HG02840 (cell line): ENCODE data around the gene DMBX1.

Experiments
- ATAC-seq: cut with Tn5 transposase; IDR thresholded peaks from one replicate; pipeline ENCODE4 v1.9.1; 2021; ENCODE audit warnings: mild to moderate bottlenecking, moderate library complexity, moderate number of reproducible peaks; ENCODE audit not compliant: unreplicated experiment, low FRiP score

The DMBX1 gene

DNA sequence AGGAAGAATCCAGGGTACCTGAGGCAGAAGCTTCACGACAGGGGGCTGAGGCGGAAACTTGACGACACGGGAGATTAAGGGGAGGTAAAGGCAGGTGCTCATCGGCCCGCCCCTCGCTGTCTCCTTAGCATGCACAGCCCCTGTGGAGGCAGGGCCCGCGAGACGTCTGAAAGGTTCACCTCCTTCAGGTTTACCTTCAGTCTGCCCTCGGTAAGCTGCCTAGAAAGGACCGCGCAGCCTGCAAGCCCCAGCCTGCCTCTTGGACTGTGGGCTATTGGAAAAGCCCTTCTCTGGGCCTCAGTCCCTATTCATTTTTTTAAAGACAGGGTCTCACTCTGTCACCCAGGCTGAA lies 33.3 kb downstream of the DMBX1 start:
- no peak for ATAC-seq

DNA sequence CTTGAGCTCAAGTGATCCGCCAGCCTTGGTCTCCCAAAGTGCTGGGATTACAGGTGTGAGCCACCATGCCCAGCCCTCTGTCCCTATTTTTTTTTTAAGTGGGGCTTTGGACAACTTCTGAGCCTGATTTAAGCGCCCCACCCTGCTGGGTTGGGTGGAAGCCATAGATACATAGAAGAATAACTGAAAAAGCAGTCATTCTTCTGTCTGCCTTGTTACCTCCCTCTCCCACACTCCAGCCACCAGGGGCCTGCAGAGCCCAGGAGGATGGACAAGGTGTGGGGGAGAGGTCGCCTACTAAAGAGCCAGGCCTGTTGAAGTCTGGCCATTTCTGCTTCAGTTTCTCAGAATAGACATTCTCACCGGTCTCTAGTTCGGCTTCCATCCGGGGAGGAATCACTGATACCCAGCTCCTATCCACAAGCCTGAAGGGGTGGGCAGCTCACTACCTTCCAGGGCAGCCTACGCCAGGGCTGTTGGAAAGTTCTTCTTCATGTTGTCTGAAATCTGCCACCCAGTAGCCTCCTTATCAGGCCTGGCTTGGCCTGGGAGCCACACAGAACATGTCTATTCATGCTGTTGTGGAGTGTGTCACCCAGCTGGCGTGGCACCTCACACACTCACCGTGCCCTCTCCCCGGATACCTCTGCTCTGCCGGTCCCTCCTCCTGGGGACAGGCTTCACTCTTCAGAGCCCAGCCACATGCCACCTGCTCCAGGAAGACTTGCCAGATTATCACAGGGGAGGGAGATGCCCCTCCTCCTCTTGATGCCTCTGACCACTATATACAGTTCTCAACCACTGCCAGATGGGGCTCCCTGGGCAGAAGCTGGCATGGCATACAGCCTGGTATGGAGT lies 34.1 kb downstream of the DMBX1 start:
- no peak for ATAC-seq

DNA sequence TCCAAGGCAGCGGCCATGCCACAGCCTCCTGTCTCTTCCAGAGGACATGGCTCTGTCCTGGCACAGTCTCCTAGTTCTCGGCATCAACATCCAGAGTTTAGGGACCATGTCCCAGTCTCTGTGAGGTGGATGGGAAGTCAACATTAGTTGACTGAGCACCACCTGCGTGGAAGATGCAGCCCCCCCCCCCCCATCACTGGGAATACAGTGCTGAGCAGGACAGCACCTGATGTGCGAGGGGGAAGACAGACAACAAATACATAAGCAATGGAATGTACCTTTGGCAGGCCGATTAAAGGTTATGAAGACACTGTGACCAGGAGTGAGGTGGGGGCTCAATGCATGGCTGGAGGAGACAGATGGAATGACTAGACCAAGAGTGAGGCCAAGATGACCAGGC lies 35.2 kb downstream of the DMBX1 start:
- ATAC-seq: no peak

DNA sequence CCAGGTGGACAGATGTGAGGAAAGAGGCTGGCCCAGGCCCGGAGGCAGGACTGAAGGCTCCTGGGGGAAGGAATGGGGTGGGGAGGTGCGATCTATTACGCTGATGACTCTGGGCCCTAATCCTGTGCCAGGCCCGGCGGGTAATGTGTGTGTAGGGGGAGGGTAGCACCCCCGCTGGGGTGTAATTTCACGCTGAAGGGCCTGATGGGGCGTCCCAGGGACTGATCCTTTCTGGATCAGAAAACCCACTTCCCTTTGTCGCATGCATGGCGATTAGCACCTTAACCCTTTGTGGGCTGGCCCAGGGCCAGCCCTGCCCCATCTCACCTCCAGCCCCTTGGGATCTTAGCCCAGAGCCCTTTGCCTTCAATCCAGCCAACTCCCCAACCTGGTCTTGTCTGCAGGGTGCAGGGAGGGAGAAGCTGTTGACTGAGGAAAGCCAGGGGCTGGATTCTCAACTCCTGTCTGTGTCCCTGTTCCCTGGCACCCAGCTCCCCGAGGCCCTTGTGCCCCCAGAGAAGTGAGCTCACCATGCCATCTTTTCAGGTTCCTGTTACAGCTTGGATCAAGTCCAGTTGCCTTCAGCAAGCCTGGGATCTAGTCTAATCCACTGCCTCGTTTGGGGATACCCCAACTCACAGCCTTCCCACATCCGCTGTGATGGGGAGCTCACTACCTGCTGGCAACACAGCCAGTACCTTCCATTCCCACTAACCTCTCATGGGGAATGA lies 35.8 kb downstream of the DMBX1 start:
- ATAC-seq: no peak

DNA sequence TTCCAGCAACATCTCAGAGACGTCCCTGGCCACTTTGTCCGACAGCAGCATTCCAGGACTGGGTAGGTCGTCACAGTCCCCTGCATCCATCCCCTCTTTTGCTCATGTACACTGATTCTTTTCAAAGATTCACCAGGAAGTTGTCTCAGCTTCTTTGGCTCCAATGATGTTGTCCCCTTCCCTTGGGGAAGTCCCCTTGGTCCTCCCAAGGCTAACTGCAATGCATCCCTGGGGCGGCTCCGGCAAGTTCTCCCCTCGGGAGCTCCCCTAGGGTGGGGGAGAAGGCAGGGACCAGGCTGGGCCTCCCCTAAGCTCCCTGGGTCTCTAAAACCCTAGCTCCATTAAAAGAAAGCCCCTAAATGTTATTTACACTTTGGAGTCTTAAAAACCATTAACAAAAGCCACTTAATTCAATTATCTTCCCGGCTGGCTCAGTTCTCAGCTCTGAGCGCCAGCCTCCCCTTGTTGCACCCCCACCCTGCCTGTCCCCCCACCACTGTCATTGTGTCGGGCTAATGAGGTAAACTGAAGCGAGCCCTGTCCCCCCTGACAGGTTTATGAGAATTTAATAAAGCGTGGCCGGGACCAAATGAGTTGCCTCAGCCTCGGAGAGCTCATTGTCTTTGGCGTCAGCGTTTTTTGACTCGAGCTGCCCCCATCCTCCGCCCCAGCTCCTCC lies 36.5 kb downstream of the DMBX1 start:
- ATAC-seq: no peak

DNA sequence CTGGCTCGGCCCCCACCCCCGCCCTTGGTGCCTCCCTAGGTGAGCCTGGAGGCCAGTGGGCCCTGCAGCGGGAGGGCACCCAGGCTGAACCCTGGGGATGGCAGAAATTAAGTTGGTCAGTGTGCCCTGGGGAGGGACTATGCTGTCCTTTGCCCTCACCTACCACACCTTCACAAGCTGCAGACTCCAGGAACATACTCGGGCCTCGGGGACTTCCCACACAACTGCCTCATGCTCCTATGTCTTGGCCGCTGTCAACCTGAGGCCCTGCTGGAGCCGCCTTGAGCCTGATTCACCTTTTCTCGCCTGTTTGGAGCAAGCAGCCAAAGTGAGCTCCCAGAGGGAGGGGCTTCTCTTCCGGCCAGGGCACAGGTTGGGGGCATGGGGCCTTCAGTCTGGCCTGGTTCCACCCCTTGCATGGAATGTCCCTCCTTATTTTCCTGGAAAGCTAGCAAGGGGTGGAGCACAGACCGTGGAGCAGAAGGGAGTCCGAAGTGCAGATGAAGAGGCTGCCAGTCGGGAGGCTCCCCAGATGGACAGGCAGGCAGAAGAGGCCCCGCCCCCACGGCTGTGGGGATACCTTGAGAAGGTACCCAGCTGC lies 37.2 kb downstream of the DMBX1 start:
- no peak for ATAC-seq

DNA sequence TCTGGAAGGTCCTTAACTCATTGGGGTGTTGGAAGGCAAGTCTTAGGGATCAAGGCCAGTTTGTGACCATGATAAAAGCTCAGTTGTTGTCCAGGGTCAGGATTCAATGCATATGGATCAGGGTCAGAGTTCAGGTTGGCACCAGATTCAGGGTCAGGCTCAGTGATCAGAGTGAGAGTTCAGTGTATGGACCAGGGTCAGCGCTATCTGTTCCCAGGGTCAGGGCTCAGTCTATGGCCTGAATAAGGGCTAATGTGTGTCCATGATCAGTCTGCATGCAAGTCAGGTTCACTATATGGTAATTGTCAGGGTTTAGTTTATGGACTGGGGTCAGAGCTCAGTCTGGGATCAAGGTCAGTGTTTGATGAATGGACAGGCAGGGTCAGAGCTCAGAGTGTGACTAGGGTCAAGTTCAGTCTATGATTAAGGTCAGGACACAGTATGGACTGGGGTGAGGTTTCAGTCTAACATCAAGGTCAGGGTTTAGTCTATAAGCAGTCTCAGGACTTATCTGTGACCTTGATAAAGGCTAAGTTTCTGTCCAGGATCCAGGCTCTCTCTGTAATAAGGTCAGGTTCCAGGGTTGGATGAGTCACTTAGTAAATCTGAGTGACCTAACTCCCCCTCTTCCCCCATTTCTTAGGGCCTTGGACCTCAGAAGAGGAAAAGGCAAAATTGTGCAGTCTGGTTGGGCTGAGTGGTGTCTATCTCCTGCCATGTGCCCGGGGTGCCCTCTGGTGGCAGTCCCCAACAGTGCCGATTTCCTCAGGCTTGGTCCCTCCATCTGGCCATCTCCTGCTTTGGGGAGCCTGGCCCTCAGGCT lies 38.0 kb downstream of the DMBX1 start:
- ATAC-seq: no peak

DNA sequence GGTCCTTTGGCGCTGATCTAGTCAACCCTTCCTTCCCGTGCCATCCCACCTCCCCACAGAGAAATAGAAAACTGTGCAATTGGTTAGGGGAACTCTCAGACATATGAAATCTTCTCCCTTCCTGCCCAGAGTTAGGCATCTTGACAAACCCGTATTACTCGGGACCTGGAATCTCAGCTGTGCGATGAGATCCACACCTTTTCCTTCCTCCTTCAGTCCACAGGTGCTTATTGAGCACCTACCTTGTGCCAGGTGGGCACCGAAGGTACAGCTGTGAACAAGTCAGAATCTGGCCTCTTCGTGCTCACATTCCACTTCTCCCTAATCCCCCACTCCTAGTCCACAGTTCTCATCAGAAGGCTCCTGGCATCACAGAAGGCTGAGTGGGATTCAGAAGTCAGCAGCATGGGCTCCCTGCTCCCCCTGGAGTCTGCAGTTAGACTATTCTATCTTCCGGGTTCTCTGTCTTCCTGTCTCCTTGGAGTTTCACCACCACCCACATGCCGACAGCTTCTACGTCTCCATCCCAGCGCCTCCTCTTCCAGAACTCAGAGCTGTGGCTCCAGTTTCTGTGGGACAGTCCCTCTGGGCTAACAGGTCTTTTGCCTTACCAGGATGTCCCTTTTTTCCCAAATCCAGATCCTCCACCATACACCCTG lies 38.8 kb downstream of the DMBX1 start:
- ATAC-seq: no peak

DNA sequence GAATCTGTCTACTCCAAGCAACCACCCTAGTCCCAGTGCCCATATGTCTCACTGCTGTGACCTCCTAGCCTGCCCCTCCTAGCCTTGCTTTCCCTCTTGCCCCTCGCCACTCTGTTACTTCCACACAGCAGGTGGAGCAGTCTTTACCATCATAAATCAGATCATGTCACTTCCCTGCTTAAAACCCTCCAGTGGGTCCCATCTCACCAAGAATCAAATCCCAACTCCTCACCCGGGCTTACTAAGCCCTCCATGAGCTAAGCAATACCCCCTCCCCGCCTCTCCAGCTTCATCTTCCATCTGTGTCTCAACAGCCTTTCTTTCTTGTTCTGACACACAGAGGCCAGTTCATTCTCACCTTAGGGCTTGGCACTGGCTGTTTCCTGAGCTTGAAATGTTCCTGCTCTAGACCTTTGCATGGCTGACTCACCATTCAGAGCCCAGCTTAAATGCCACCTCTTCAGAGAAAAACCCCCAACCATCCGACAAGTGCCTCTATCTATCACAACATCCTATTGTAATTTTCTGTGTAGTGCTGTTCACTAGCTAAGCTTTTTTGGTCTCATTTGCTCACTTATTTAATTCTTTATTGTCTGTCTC lies 39.5 kb downstream of the DMBX1 start:
- no peak for ATAC-seq

DNA sequence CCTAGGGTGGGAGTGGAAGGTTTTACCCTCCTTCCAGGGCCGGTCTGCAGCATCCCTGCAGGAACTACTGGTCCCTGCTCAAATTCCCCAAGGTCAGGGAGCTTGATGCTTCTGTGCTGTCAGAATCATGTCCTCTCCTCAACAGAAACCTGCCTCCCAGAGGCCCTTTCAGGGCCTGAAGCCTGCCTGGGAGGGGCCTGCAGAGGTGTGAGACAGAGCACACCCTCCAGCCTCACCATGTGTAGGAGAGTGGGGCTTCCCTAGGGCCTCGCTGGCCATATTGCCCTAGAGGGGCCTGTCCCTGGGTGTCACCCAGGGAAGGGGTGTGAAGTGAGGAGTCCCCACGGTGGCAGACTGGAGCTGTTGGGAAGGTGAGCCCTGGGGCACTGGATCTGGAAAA lies 40.7 kb downstream of the DMBX1 start:
- no peak for ATAC-seq

DNA sequence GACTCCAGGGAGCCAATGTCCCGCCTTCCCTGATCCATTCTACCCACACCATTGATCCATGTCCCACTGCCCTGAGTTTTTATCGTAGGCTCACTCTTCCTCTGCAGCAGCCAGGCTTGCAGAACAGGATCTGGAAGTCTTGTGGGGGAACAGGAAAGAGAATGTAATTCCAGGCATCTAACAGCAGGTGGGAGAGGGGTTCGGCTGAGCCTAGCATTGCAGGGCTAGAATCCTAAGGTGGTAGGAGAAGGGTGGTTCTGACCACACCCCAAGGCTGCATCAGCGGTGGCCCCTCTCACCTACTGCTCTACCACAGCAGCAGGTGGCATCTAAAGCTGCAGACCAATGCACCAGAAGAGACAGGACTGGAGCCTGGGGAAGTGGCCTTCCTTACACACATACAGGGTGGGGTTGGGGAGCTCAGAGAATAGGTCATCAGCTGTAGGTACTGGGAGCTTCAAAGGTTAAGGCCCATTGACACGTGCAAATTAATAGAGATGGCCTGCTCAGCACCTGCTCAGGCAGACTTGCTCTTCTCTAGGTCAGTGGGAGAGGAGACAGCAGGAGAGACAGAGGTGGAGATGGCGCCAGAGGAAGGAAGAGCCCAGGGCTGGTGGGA lies 41.3 kb downstream of the DMBX1 start:
- ATAC-seq: no peak

DNA sequence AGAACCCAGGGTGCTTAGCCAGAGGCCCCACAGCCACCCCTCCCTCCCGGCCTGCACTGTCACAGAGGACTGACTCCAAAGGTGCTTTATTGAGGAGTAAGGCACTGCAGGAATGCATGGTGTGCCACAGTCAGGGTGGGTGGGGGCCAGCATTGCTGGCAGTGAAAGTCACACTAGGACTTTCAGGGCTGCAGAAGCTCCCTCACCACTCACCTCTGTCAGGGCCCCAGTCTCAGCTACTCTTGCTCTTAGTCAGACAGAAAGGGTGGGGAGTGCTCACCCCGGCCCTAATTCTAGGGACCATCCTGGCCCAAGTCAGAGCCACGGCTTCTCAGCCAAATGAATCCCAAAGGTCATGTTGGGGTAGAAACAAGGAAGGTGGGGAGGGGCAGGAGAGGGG lies 42.5 kb downstream of the DMBX1 start:
- no peak for ATAC-seq

DNA sequence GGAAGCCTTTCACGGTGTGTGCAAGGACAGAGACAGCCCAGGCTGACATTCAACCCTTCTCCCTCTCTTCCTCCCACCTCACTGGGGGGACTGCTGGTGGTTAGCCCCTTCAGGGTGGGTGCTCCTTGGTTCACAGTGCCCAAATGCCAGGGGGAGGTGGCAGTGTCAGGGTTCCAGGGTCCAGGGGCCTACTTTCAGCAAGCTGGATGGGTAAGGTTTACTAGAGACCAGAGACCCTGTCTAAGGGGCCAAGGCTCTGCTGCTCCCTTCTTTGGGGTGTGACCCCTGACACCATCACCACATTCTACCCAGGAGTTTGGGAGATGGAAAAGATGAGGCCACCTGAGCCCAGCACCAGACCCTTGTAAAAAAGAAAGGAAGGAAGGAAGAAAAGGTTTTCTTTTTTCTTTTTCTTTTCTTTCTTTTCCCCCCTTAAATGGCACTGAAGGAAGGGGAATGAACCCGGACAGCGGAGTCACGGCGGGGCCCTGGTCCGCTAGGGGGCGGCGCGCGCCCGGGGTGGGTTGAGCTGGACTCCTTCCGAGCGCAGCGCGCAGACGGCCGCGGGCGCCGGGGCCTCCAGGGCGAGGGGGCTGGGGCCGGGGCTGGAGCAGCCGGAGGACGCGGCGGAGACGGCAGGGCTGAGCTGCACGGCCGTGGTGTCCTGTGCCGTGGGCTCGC lies 43.0 kb downstream of the DMBX1 start:
- no peak for ATAC-seq

DNA sequence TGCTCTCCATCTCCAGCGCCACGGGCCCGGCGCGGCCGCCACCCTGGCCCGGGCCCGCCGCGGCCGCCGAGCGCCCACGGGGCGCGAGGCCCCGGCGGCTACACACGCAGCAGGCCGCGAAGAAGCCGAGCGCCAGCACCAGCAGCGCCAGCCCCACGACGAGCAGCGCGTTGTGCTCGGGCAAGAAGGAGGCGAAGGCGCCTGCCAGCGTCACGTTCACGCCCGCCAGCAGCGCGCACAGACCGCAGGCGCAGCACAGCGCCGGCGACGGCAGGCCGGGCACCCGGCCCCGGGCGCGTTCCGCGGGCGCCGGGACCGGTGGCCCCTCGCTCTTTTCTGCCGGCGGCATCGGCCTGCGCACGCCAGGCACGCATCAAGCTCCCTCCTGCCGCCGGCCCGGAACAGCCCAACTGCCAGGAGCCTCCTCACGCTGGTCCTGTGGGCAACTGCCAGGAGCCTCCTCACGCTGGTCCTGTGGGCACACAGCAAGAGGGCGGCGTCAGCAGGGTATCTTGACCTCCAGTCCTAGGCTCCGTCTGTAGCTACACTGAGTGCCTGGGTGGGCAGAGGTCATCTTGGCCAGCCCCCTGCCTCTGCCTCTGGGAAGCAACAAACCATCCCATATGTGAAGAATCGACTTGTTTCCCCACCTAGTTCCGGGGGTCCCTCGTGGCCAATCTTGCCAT lies 43.7 kb downstream of the DMBX1 start:
- no peak for ATAC-seq

DNA sequence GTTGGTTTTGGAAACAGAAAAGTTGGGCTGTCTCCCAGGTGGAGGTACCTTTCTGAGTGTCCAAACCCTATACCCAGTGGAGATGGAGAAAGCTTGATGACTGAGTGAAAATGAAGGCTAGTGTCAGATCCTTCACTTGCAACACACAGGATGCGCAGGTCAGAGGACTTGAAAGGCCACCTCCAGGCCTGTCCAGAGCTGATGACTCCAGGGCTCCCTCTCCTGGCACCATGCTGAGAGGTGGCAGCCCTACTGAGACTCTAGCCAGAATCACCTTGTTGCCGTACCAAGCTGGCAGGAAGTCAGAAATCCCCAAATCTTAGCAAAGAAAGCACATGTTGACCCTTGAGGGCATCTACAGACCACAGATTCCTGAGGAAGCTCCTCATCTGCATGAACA lies 45.4 kb downstream of the DMBX1 start:
- ATAC-seq: no peak

DNA sequence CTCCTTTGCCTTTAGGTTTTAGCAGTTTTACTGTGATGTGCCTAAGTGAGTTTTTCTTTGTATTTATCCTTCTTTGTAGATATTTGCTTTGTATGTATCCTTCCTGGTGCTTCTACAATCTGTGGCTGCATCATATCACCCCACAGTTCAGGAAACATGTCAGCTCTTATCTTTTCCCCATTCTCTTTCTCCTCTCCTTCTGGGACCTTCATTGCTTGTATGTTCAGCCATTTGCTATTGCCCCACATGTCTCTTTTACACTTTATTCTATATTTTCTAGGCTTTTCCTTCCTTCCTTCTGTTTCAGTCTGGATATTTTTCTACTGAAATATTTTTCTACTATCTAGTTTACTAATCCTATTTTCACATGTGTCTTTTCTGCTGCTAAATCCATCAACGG lies 46.9 kb downstream of the DMBX1 start:
- ATAC-seq: no peak

DNA sequence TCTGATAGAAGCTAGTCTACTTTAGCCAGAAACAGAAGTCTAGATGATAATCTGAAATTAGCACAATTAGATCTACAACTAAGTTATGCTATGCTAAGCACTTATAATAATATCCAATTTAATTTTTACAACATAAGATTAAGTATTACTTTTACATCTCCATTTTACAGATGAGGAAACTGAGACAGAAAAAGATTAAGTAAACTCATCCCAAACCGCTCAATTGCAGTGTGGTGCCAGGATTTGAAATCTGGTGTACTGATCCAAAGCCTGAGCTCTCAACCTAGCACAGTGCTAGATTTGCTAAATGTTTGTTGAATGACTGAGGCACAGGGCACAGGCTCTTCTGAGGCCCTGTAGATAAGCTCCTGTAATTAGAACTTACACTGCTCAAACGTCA lies 48.0 kb downstream of the DMBX1 start:
- ATAC-seq: no peak

DNA sequence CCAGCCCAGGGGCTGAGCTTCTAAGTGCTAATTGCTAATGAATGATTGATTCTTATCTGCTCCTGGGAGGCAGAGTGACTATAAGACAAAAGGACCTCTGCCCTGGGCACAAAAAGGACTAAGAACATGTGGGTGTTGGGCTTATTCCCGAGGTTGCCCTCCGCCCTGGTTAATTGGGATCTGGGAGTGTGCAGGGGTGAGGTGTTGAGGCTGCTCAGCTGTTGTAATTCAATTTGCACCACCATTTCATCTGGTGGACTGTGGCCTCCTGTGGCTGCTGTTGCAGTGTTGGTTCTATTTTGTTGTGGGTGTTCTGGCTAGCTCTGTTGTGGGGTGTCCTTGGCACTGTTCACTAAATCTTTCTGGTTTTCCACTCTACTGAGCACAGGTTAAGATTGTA lies 48.5 kb downstream of the DMBX1 start:
- ATAC-seq: no peak
